Heart left ventricle (tissue), 13 donors: Measurements from ENCODE around the gene QKI.

Source experiments
- POLR2A ChIP-seq, 2 donors: fragments of 450-650 bp; IDR thresholded peaks; one replicate each; pipeline ENCODE4 v1.6.1; 2017; ENCODE audit warnings: antibody characterized with exemption in 2 of 2, mild to moderate bottlenecking in 2 of 2, moderate library complexity in 2 of 2
- TF ChIP-seq, protein P1 (sequence below), 12 donors: fragments of 200-600 bp; sonication (generic) in 4 of 12; IDR thresholded peaks; one replicate each; pipeline versions ENCODE4 v1.5.0 to v1.8.0; 2018 to 2022; ENCODE audit warnings: antibody characterized with exemption in 12 of 12, mild to moderate bottlenecking in 5 of 12
- donor health status: ischemic (EF 13 %, LVEDD 7.1; RV severe dilation, severe dysfunction).
- donor health status: DM: no; HTN: yes; CAD: no.
- donor health status: DM: no; HTN: no; CAD: no.
- donor health status: ischemic (EF 25% LVEDD 6.9; RV normal size, moderate dysfunction).
- donor health status: ischemic (EF 25% LVEDD 5.7; RV mildly dilated, moderate dysfunction).
- donor health status: ischemic (EF 35%, LVEDD 5.7; RV mildly dilated, moderate dysfunction).
- donor health status: nonischemic (EF 11% LVEDD 7.7; RV severe dilation, severe dysfunction).
- donor health status: DM: yes; HTN: yes; CAD: no.
- donor health status: PGD.
- donor health status: ischemic (EF 29% LVEDD 5.4; RV normal size, mild dysfunction).
- donor health status: nonischemic (EF 23%, LVEDD 6.1; RV moderate dilation, normal function).

DNA sequence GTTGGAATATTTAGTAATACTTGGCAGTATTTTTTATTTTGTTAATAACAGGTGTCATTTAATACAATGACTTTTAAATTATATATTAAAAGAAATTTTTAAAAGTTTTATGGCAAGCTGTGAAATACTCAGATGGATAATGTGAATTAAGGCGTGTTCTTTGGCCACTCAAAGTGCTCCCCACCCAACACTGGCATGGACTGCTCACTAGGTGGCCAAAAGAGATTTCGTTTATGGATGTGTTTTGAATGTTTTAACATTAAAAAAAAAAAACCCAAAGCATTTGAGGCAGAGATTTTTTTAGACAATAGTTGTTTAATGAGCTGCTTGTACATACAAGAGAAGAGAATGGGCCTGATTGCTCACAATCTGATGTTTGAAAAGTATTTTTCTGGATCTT, 86.5 kb downstream of the QKI start:
- TF ChIP-seq, protein P1, sequence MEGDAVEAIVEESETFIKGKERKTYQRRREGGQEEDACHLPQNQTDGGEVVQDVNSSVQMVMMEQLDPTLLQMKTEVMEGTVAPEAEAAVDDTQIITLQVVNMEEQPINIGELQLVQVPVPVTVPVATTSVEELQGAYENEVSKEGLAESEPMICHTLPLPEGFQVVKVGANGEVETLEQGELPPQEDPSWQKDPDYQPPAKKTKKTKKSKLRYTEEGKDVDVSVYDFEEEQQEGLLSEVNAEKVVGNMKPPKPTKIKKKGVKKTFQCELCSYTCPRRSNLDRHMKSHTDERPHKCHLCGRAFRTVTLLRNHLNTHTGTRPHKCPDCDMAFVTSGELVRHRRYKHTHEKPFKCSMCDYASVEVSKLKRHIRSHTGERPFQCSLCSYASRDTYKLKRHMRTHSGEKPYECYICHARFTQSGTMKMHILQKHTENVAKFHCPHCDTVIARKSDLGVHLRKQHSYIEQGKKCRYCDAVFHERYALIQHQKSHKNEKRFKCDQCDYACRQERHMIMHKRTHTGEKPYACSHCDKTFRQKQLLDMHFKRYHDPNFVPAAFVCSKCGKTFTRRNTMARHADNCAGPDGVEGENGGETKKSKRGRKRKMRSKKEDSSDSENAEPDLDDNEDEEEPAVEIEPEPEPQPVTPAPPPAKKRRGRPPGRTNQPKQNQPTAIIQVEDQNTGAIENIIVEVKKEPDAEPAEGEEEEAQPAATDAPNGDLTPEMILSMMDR (IDR thresholded peaks at IDR 0.05): peak in 1 of 12 donors; percentile 16
- no peak for TF ChIP-seq POLR2A (IDR thresholded peaks at IDR 0.05)
